Karpas-422 (cell line): ENCODE data around the gene ADAMTS13. TPM values are rescaled to one million over a fixed set of nuclear protein-coding genes. Genes with fewer than 3 reads are reported as not detected.

Experiments
- DNase-seq: peaks from one replicate; pipeline ENCODE4 v3.0.0-alpha.2; 2015
- H2AFZ ChIP-seq: fragments of 200-600 bp; sonication (generic); 2 replicates; pipeline ENCODE4 v1.6.1; 2014; ENCODE audit warnings: antibody characterized with exemption, low read length, mixed read lengths
- H3K27ac ChIP-seq: fragments of 200-600 bp; sonication (generic); 2 replicates; pipeline ENCODE4 v1.5.1; 2014; ENCODE audit warnings: mild to moderate bottlenecking, low read length, moderate library complexity
- H3K27me3 ChIP-seq: fragments of 200-600 bp; sonication (generic); 2 replicates; pipeline ENCODE4 v1.6.1; 2014; ENCODE audit warnings: low read length, mixed read lengths
- H3K36me3 ChIP-seq: fragments of 200-600 bp; sonication (generic); 2 replicates; pipeline ENCODE4 v1.6.1; 2014; ENCODE audit warnings: low read length, mixed read lengths; ENCODE audit not compliant: insufficient read depth
- H3K4me1 ChIP-seq: fragments of 200-600 bp; sonication (generic); 2 replicates; pipeline ENCODE4 v1.6.1; 2014; ENCODE audit warnings: mild to moderate bottlenecking, low read length, mixed read lengths
- H3K4me2 ChIP-seq: fragments of 200-600 bp; sonication (generic); 2 replicates; pipeline ENCODE4 v1.6.1; 2014; ENCODE audit warnings: low read length, low read depth, mild to moderate bottlenecking; ENCODE audit not compliant: poor library complexity, severe bottlenecking
- H3K4me3 ChIP-seq: fragments of 200-600 bp; sonication (generic); 2 replicates; pipeline ENCODE4 v1.5.1; 2014; ENCODE audit warnings: mild to moderate bottlenecking, antibody characterized with exemption, low read length, mixed read lengths
- H3K79me2 ChIP-seq: fragments of 200-600 bp; sonication (generic); 2 replicates; pipeline ENCODE4 v1.6.1; 2014; ENCODE audit warnings: mild to moderate bottlenecking, low read length, mixed read lengths
- H3K9ac ChIP-seq: fragments of 200-600 bp; sonication (generic); 2 replicates; pipeline ENCODE4 v1.6.0; 2014; ENCODE audit warnings: low read length
- H3K9me2 ChIP-seq: fragments of 200-600 bp; sonication (generic), shearing (Covaris generic); replicated peaks from 2 replicates; pipeline ENCODE4 v1.6.0; 2014; ENCODE audit warnings: mild to moderate bottlenecking, low read length, moderate library complexity; ENCODE audit not compliant: insufficient read depth
- H3K9me3 ChIP-seq: fragments of 300-700, 200-600 bp; sonication (generic); 2 replicates; pipeline ENCODE4 v1.6.1; 2014; ENCODE audit warnings: low read length, mixed read lengths
- H4K20me1 ChIP-seq: fragments of 200-600 bp; sonication (generic); 2 replicates; pipeline ENCODE4 v1.6.1; 2014; ENCODE audit warnings: mild to moderate bottlenecking, antibody characterized with exemption, low read length, low read depth; ENCODE audit not compliant: insufficient read depth
- total RNA-seq: library from RNA; depleted of rRNA; stranded (reverse); fragments of >200 nt; shearing (Covaris generic); gene quantifications from 2 replicates; pipeline ENCODE4 v1.2.3, GENCODE V29; 2014; ENCODE audit warnings: low replicate concordance

ADAMTS13 gene
- total RNA-seq, 1 experiment from 2014 or later: 0.34 TPM

DNA sequence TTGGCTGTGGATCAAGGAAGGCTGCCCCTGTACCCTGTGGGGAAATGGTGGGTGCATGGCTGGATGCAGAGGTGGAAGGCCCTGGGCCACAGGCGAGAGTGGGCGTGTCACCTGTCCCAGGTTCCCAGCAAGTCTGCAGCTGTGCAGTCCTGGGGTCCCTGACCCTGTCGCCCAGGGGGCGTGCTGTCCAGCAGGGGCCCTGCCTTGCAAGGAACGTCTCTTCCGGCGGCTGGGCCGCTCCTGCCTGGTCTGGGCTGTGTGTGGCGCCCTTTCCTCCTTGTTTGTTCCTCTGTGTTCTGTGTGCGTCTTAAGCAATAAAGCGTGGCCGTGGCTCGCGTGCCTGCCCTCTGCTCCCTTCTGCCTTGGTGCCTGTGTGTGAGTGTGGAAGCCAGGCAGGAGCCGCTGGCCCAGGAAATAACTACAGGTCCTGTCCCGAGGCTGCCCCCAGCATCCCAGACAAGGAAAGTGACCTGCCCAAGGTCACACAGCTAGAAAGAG is 48.3 kb downstream of the ADAMTS13 start:
- H3K4me3 ChIP-seq: no peak overlapping the region
- H3K9ac ChIP-seq: no peak overlapping the region
- H2AFZ ChIP-seq: no peak overlapping the region
- no peaks in the 10 kb centered on the region for H3K27me3 ChIP-seq
- no peaks in the 10 kb centered on the region for H3K79me2 ChIP-seq
- no peak overlapping the region for H3K4me2 ChIP-seq
- 0 out of 2 replicates have a peak, but pooled peaks cover 8% of the 10 kb centered on the region for H4K20me1 ChIP-seq
- H3K36me3 ChIP-seq: no peaks in the 10 kb centered on the region; the same call in 1 of the 2 replicates
- H3K9me3 ChIP-seq: no peaks in the 10 kb centered on the region
- no peaks in the 10 kb centered on the region for H3K9me2 ChIP-seq
- no peak for DNase-seq
- H3K27ac ChIP-seq: no peak overlapping the region
- no peaks in the 10 kb centered on the region for H3K4me1 ChIP-seq

DNA sequence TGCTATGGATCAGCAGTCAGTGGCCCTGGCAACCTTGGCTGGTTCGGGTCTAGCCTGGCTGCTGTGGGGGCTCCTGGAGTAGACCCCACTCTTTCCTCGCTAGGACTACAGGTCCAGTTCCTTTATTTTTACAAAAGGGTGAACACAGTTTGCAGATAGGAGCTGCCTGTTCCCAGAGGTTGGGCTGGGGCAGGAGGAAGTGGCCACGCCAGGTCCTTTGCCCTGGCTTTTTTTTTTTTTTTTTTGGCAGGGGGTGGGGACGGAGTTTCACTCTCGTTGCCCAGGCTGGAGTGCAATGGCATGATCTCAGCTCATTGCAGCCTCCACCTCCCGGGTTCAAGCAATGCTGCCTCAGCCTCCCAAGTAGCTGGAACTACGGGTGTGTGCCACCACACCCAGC is 48.8 kb downstream of the ADAMTS13 start:
- no peaks in the 10 kb centered on the region; the same call in 1 of the 2 replicates for H3K36me3 ChIP-seq
- no peaks in the 10 kb centered on the region for H3K79me2 ChIP-seq
- H3K4me1 ChIP-seq: no peaks in the 10 kb centered on the region
- H3K9me3 ChIP-seq: no peaks in the 10 kb centered on the region
- H3K9ac ChIP-seq: no peak overlapping the region
- H3K4me3 ChIP-seq: no peak overlapping the region
- no peak overlapping the region for H3K4me2 ChIP-seq
- no peak overlapping the region for H2AFZ ChIP-seq
- H3K27me3 ChIP-seq: no peaks in the 10 kb centered on the region
- DNase-seq: no peak
- H3K27ac ChIP-seq: no peak overlapping the region
- no peaks in the 10 kb centered on the region for H3K9me2 ChIP-seq
- H4K20me1 ChIP-seq: 0 out of 2 replicates have a peak, but pooled peaks cover 8% of the 10 kb centered on the region

DNA sequence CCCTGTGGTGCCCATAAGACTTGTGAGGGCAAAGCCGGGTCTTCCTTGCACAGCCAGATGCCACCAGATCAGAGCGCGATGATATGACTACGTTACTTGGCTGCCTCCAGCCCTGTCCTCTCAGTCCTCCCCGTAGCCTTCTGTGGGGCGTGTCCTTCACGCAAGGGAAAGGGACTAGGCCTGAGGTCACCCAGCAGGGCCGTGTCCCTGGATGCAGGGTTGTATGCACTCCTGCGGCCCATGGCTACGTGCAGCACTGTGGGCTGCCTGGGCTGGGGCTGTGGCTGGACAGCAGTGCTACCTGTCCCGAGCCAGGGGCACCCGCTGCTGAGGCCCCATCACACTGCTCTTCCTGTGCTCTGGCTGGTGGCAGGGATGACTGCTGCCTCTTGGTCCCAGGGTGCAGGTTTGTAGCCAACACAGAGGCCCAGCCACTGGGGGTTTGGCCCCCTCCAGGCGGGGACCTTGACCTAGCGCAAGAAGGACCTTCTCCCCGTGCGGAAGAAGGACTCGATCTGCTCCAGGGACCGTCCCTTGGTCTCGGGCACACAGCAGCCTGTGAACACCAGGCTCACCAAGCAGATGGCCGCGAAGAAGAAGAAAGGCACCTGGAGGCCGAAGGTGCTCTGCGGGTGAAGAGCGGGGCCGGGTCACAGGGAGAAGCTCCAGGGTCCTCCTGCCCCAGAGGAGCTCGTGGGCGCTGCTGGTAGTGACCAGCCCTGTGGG is 49.5 kb downstream of the ADAMTS13 start:
- Histone ChIP-seq H3K9me2 (no peaks in the 10 kb centered on the region), H3K27me3 (no peaks in the 10 kb centered on the region), H3K27ac (no peak overlapping the region), H2AFZ (no peak overlapping the region), H3K4me2 (no peak overlapping the region), H3K4me1 (no peaks in the 10 kb centered on the region), H3K9me3 (no peaks in the 10 kb centered on the region), H4K20me1 (peaks cover 11% of the 10 kb centered on the region; the same call in 1 of the 2 replicates), H3K9ac (no peak overlapping the region), H3K36me3 (no peaks in the 10 kb centered on the region; the same call in 1 of the 2 replicates), H3K4me3 (no peak overlapping the region), H3K79me2 (no peaks in the 10 kb centered on the region)
- no peak for DNase-seq

DNA sequence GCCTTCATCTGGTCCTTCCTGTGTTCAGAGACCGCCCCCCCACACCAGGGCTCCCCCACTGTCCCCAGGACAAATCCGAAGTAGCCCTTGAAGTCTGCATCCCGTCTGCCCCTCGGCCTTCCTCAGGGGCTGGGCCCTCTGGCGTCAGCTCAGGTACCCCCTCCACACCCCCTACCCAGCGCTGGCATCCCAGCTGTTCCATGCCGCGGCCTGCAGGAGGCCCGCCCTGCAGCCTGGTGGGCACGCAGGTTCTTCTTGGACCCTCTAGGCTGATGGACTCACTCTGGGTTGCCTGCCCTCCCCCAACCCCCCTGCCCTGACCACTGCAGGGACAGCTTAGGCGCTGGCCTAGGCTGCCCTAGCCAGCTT is 50.1 kb downstream of the ADAMTS13 start:
- Histone ChIP-seq H3K9me2 (no peaks in the 10 kb centered on the region), H3K9me3 (no peaks in the 10 kb centered on the region), H3K27ac (no peak overlapping the region), H3K36me3 (no peaks in the 10 kb centered on the region; the same call in 1 of the 2 replicates), H4K20me1 (peaks cover 15% of the 10 kb centered on the region; the same call in 1 of the 2 replicates), H3K27me3 (no peaks in the 10 kb centered on the region), H3K4me3 (no peak overlapping the region), H3K4me1 (peaks cover under 1% of the 10 kb centered on the region), H3K79me2 (no peaks in the 10 kb centered on the region), H3K9ac (no peak overlapping the region), H3K4me2 (no peak overlapping the region), H2AFZ (no peak overlapping the region)
- DNase-seq: no peak

DNA sequence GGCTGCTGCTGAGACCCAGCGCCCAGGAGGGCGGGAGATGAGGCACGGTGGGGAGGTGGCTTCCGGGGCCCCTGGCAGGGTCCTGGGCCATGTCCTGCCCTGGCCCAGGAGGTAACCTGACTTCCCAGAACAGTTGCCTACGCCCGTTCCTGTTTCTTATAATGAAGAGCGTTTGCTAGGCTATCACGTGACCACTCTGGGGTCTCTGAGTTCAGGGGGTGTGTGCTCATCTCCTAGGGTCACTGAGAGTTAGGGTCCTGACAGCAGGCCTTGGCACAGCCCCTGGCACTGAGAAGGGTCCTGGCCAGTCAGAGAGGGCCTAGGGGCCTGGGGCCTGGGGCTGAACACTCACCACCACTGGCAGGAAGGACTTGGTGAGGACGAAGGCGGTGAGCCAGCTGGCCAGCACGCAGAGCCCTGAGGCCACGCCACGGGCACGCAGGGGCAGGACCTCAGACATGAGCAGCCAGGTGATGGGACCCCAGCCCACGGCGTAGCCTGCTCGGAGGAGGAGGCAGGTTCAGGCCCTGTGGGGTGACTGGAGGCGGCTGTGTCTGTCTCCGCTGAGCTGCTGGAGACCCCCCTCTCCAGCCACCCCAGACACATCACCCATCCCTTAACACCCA is 50.7 kb downstream of the ADAMTS13 start:
- Histone ChIP-seq H3K9me3 (no peaks in the 10 kb centered on the region), H3K79me2 (peaks cover under 1% of the 10 kb centered on the region; the same call in 1 of the 2 replicates), H3K4me1 (peaks cover 7% of the 10 kb centered on the region), H3K9ac (no peak overlapping the region), H3K4me2 (no peak overlapping the region), H3K9me2 (no peaks in the 10 kb centered on the region), H3K4me3 (no peak overlapping the region), H4K20me1 (peaks cover 15% of the 10 kb centered on the region; the same call in 1 of the 2 replicates), H3K36me3 (no peaks in the 10 kb centered on the region; the same call in 1 of the 2 replicates), H2AFZ (no peak overlapping the region), H3K27ac (no peak overlapping the region), H3K27me3 (no peaks in the 10 kb centered on the region)
- no peak for DNase-seq

DNA sequence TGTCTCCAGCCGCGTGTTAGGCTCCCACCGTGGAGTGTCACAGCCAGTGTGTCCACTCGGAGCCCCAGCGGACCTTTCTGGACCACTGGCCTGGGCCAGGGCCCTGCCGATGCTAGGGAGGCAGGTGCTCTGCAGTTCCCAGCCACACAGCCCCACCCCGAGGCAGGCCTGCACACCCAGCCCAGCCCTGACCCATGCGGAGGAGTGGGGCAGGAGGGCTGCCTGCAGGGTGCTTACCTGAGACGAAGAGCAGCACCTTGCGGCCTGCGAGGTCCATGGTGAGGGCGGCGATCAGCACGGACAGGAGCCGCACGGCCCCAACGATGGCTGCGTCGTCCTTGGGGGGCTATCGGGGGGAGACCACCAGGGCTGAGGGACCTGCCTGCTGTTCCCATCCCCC is 51.6 kb downstream of the ADAMTS13 start:
- Histone ChIP-seq H3K9me3 (no peaks in the 10 kb centered on the region), H3K9ac (no peak overlapping the region), H3K4me1 (peaks cover 12% of the 10 kb centered on the region), H3K4me3 (no peak overlapping the region), H2AFZ (no peak overlapping the region), H3K9me2 (no peaks in the 10 kb centered on the region), H3K79me2 (peaks cover 8% of the 10 kb centered on the region; the same call in 1 of the 2 replicates), H4K20me1 (peaks cover 15% of the 10 kb centered on the region; the same call in 1 of the 2 replicates), H3K27ac (no peak overlapping the region), H3K27me3 (no peaks in the 10 kb centered on the region), H3K36me3 (no peaks in the 10 kb centered on the region; the same call in 1 of the 2 replicates), H3K4me2 (no peak overlapping the region)
- DNase-seq: no peak

DNA sequence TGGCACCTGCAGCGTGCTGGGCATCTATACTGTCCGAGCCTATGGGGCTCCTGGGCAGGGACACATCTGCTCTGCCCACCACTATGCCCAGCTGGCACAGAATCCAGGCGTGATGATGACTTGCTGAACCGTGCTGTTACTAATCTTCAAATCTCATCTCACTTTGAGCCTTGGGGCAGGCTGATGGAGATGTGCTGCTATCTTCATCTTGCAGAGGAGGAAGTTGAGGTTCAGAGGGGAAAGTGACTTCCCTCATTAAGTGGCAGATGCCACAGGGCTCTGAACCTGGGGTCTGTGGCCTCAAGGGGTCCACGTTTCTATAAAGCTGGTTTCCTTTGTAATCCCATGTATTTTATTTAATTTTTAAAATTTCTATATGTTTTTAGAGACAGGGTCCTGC is 52.0 kb downstream of the ADAMTS13 start:
- Histone ChIP-seq H3K9me2 (no peaks in the 10 kb centered on the region), H3K9ac (no peak overlapping the region), H2AFZ (no peak overlapping the region), H3K4me1 (peaks cover 13% of the 10 kb centered on the region), H4K20me1 (peaks cover 15% of the 10 kb centered on the region; the same call in 1 of the 2 replicates), H3K36me3 (no peaks in the 10 kb centered on the region; the same call in 1 of the 2 replicates), H3K27ac (no peak overlapping the region), H3K9me3 (no peaks in the 10 kb centered on the region), H3K4me2 (no peak overlapping the region), H3K27me3 (no peaks in the 10 kb centered on the region), H3K79me2 (peaks cover 8% of the 10 kb centered on the region; the same call in 1 of the 2 replicates), H3K4me3 (no peak overlapping the region)
- DNase-seq: no peak

DNA sequence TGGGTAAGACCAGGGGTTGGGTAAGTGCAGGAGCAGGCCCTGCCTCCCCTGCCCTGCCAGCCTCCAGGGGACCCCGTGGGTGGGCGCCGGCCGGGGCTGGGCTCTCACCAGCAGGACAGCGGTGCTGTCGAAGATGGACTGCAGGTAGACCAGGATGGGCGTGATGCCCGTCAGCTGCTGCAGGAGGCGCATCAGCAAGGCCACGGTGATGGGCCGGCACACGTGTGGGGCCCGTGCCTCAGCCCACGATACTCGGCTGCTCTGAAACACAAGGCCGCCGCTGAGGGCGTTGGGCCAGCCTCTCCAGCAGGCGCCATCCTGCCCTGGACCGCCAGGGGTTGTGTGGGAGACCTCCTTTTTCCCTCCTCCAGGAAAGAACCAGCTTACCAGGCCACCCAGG is 52.7 kb downstream of the ADAMTS13 start:
- no peak overlapping the region for H3K4me3 ChIP-seq
- H3K4me1 ChIP-seq: peaks cover 19% of the 10 kb centered on the region
- no peaks in the 10 kb centered on the region for H3K9me3 ChIP-seq
- no peak overlapping the region for H3K27ac ChIP-seq
- no peak overlapping the region for H3K4me2 ChIP-seq
- DNase-seq: no peak
- H4K20me1 ChIP-seq: peaks cover 15% of the 10 kb centered on the region; the same call in 1 of the 2 replicates
- H3K36me3 ChIP-seq: no peaks in the 10 kb centered on the region; the same call in 1 of the 2 replicates
- no peak overlapping the region for H2AFZ ChIP-seq
- no peaks in the 10 kb centered on the region for H3K27me3 ChIP-seq
- H3K79me2 ChIP-seq: peaks cover 8% of the 10 kb centered on the region; the same call in 1 of the 2 replicates
- no peak overlapping the region for H3K9ac ChIP-seq
- no peaks in the 10 kb centered on the region for H3K9me2 ChIP-seq
